ENCODE results near the gene WWOX.

The WWOX gene

DNA sequence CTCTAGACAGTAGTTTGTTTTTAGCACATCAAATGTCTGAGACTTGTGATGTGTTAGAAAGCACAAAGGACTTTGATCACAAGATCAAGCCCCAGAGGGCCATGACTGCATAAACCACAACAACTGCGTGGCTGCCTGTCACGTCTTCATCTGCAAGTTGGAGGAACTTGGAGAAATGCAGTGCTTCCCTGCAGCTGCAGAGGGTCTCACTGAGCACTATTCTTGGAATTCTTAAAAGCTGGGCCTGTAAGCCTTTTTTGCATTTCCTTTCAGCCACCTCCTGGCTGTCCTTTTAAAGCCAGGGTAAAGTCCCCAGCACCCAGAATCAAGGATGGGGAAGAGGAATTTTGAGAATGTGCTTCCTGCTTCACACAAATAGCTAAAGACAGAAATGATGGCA is 1069.8 kb downstream of the WWOX start:
- no peak for DNase-seq

GRCh38 chr16:79170555-79171246 is 1071.2 kb downstream of the WWOX start:
- no peak for DNase-seq

GRCh38 chr16:79171504-79171903 is 1072.0 kb downstream of the WWOX start:
- DNase-seq = no peak

GRCh38 chr16:79171931-79172705 is 1072.7 kb downstream of the WWOX start:
- DNase-seq = no peak

- DNase-seq = no peak
These were observed 1073.6 kb downstream of the WWOX start for GRCh38 chr16:79172976-79173500.

GRCh38 chr16:79173919-79174318 is 1074.5 kb downstream of the WWOX start:
- DNase-seq = no peak

DNA sequence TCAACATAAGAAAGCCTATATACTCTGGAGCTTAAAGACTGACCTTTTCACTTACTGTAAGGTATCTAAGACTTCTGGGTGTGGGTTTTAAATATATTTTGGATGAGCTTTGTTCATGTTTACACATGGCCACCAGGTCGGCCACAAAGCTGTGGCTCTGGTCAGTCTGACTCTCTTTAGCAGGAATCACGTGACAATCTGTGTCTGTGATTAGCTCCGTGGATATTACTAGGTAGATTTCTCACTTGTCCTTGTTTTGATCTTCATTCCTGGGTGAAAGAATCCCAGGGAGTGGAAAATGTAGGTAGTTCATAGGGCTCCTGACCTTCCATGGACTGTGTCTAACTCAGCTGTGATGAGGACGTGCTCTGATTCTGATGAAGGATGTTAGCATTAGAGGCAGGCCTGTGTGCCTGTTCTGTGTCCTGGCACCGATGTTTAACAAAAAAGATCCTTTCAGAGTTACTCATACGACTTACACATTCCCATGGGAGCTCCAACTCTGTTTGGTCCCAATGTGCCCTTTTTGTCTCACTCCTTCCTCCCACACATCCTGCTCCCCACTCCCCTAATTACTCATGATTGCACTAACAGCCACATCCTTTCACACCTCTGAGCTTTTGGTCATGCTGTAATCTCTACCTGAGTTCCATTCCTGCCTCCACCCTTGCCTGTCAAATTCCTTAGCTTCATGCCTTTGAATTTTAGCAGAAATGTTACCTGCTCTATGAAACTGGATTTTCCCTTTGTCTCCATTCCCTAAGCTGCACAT is 1076.0 kb downstream of the WWOX start:
- no peak for DNase-seq

DNA sequence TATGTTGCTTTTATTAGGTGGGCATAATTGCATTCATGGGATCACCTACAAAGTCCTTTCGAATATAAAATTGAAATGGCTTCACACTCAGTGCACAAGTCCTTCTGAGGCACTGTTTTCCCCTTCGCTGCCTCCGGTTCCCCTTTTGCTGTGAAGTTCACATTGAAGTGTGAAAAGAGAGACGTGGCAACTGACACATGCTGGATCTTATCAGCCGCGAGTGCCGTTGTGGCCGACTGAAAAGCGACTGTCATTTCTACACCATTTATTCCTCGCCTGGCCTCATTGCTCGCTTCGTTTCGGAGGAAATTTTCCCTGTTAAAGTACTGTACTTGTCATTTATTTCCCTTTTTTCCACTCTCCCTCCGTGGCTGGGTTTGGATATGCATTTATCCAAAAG is 1077.6 kb downstream of the WWOX start:
- no peak for DNase-seq

GRCh38 chr16:79181419-79181818 is 1082.0 kb downstream of the WWOX start:
- no peak for DNase-seq

DNA sequence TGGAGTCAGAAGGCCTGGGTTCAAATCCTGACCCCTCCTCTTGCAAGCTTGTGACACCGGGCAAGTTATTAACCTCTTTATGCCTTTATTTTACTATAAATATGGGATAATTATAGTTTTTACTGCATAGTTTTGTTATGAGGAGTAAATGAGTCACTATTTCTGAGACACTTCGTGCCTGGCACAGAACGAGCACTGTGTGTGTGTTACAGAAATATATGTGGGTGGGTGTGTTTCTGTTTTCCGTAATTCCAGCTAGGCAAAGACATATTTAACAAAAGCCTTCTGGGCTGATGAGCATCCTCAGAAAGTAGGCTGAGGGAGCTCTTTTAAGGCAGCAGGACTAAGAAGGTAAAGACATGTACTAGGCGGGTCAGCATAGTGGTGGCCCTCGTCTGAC is 1083.2 kb downstream of the WWOX start:
- no peak for DNase-seq

DNA sequence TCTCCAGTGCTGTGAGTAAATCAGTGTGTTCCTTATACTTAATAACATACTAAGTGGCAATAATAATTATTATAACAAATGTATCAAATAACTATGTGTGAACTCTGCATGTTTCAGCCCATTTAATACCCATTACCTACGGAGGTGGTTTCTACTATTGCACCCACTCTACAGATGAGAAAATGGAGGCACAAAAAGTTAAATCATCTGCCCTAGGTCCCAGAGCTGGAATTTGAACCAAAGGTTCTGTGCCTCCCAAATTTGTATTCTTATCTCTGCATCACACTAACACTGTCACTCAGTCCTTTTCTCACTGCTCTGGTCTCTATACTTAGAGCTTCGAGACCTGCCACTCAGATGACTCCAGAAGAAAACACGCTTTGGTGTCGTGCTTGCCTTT is 1084.1 kb downstream of the WWOX start:
- no peak for DNase-seq

GRCh38 chr16:79184464-79185030 is 1085.1 kb downstream of the WWOX start:
- DNase-seq = no peak

- DNase-seq = peak; percentile 29 to 59
These were observed 1086.3 kb downstream of the WWOX start for GRCh38 chr16:79185711-79186110.

GRCh38 chr16:79186196-79186595 is 1086.7 kb downstream of the WWOX start:
- DNase-seq = no peak

GRCh38 chr16:79188115-79188738 is 1088.8 kb downstream of the WWOX start:
- DNase-seq = no peak

DNA sequence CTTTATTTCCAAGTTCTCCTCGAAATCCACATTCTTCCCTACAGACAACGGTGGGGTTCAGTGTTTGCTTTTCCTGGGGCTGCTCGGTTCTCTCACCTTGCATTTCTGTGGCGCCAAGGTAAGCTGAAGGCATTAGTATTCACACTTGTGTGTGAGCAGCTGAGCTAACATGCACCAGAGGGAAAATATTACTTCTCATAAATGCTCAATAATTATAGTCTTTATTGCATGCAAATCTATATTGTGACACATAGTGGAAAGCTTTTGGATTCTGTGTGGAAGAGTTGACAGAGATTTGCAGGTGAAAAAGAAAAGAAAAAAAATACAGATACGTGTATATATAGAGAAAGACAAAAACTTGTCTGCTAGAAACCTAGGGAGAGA is 1089.3 kb downstream of the WWOX start:
- DNase-seq = no peak

GRCh38 chr16:79190542-79190941 is 1091.1 kb downstream of the WWOX start:
- DNase-seq = no peak

- DNase-seq = no peak
These were observed 1092.5 kb downstream of the WWOX start for GRCh38 chr16:79191933-79192332.

DNA sequence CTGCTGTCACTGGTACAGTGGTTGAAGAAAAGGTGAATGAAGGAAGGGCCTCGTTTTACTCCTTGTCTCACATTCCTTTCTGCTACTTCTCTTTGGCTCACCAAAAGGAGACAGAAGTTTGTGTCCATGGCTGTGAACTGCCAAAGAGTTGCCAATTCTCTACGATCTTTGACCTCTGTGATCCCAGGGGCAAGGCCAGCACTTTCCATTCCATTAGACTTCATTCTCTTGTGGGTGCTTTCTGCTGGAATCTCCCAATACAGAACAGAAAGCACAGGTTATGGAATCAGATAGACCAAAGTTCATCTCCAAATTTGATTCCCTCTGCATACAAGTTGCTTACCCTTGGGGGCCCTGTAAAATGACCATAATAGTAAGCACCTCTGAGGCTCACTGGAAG is 1093.5 kb downstream of the WWOX start:
- DNase-seq = no peak

- no peak for DNase-seq
These were observed 1094.8 kb downstream of the WWOX start for GRCh38 chr16:79194291-79194690.

DNA sequence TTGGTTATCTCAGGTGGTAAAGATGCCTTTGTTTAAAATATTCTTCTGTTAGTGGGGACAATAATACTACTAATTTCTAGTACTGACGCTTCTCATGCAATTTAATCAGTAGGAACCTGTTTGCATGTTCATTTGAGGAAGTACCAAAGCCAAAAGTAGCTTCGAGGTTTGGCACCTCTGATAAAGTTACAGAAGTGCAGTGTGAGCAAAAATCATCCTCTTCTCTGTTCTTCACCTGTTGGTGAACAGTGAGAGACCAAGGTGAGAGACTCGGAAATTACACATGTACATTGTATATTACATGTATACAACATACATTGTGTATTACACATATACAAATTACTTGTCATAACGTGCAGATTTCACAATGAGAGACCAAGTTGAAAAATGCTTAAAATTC is 1096.5 kb downstream of the WWOX start:
- DNase-seq = no peak

DNA sequence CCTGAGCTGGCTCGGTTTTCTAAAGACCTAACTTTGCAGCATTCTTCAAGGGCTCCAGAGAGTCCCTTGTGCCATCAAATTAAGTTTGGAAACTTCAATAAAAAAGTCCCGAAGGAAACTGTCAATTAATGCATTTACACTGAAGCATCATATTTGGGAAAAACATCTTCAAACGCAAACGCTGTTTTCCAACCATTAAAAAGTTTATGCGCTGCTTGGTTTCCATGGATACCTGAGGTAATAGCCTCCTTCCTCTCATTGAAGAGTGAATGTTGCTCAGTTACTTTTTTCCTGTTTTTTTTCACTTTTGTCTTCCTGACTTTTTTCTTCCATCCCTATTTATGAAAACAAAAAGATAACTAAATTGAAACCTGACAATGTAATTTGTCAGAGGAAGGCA is 1102.0 kb downstream of the WWOX start:
- DNase-seq = no peak

DNA sequence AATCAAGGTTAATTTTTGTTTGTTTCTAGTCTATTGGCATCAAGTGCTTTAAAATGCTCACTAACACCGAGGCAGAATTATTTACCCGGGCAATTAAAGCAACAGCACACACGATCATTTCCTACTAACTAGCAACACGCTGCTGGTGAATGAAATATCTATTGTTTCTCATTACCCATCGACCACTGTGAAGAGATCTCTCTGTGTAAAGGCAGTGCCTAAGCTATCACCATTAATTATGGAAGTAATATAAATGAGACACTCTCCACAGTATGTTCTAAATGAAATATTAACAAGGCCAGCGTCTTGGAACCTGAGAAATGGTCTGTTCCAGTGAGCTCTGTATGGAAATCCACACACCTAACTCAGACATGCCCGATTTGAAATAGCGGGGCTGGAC is 1103.5 kb downstream of the WWOX start:
- DNase-seq = no peak

Data from NCI-H524 (cell line).